Skeletal muscle cell (primary cell): ENCODE measurements around the gene LRP8.
A peak's percentile ranks its signal among the peaks of the same experiment; 100 is the strongest.
"Not testable (repeated sequence)": the region's sequence is repeated elsewhere in the genome, so short reads cannot be mapped to it uniquely, and the experiment has no call there.

Experiments
- DNase-seq: peaks from one replicate; pipeline ENCODE4 v3.0.0-alpha.2; 2010; ENCODE audit warnings: low read depth
- H3K4me3 ChIP-seq: 2 replicates; pipeline ENCODE4 v1.5.1; 2011; ENCODE audit warnings: low read depth, mild to moderate bottlenecking, control low read depth, low read length, moderate library complexity

Gene LRP8

GRCh38 chr1:53250325-53250724 is 77.5 kb downstream of the LRP8 start:
- DNase-seq, result no peak
- H3K4me3 ChIP-seq, result no peak overlapping the region

- H3K4me3 ChIP-seq, result no peak overlapping the region
- DNase-seq, result no peak
Measured at GRCh38 chr1:53249706-53250105, 78.2 kb downstream of the LRP8 start.

- no peak overlapping the region for H3K4me3 ChIP-seq
- no peak for DNase-seq
Measured at GRCh38 chr1:53246261-53247134, 81.4 kb downstream of the LRP8 start.

- DNase-seq, result no peak
- no peak overlapping the region for H3K4me3 ChIP-seq
Measured at GRCh38 chr1:53244141-53244540, 83.7 kb downstream of the LRP8 start.

GRCh38 chr1:53242381-53242780 is 85.5 kb downstream of the LRP8 start:
- H3K4me3 ChIP-seq, result no peak overlapping the region
- no peak for DNase-seq

- H3K4me3 ChIP-seq, result no peak overlapping the region
- no peak for DNase-seq
Measured at GRCh38 chr1:53241828-53242227, 86.0 kb downstream of the LRP8 start.

GRCh38 chr1:53238197-53239155 is 89.4 kb downstream of the LRP8 start, which contains the start of gene MAGOH:
Gene MAGOH (minus strand): TSS chr1:53238518. CDS start chr1:53238448, 70 bp downstream.
- peak; percentile 82 for DNase-seq
- H3K4me3 ChIP-seq, result peak within 1 kb of the TSS; percentile 100

GRCh38 chr1:53237638-53238037 is 90.2 kb downstream of the LRP8 start:
- H3K4me3 ChIP-seq, result peak overlapping the region; percentile 100
- no peak for DNase-seq

GRCh38 chr1:53220962-53221286 is 106.9 kb downstream of the LRP8 start:
- peak overlapping the region; percentile 73 for H3K4me3 ChIP-seq
- DNase-seq, result no peak

GRCh38 chr1:53220171-53220961 is 107.5 kb downstream of the LRP8 start, which contains the start of gene CZIB:
Gene CZIB (minus strand): TSS chr1:53220634. CDS start chr1:53220575, 59 bp downstream.
- peak within 1 kb of the TSS; percentile 73 for H3K4me3 ChIP-seq

GRCh38 chr1:53219711-53220110 is 108.2 kb downstream of the LRP8 start:
- DNase-seq, result no peak
- peak overlapping the region; percentile 73 for H3K4me3 ChIP-seq

More at GRCh38 chr1:53220171-53220961, 107.5 kb downstream of the LRP8 start, which contains the start of gene CZIB:
- DNase-seq, result peak; percentile 66

- DNase-seq, result no peak
- no peak overlapping the region for H3K4me3 ChIP-seq
Measured at GRCh38 chr1:53218201-53218600, 109.7 kb downstream of the LRP8 start.

GRCh38 chr1:53214376-53214940 is 113.4 kb downstream of the LRP8 start:
- no peak for DNase-seq
- H3K4me3 ChIP-seq, result no peak overlapping the region

- DNase-seq, result no peak
- no peak overlapping the region for H3K4me3 ChIP-seq
Measured at GRCh38 chr1:53210954-53211353, 116.9 kb downstream of the LRP8 start.

- DNase-seq, result no peak
- H3K4me3 ChIP-seq, result no peak overlapping the region
Measured at GRCh38 chr1:53210352-53210751, 117.5 kb downstream of the LRP8 start.

- no peak for DNase-seq
Measured at GRCh38 chr1:53207726-53208125, 120.1 kb downstream of the LRP8 start.

GRCh38 chr1:53206735-53207379 is 121.0 kb downstream of the LRP8 start:
- DNase-seq, result no peak
- H3K4me3 ChIP-seq, result no peak overlapping the region

More at GRCh38 chr1:53207726-53208125, 120.1 kb downstream of the LRP8 start:
- no peak overlapping the region for H3K4me3 ChIP-seq

GRCh38 chr1:53206083-53206685 is 121.7 kb downstream of the LRP8 start:
- H3K4me3 ChIP-seq, DNase-seq: not testable (repeated sequence)
